ENCODE data around the gene FRS3. TPM values are rescaled to one million over a fixed set of nuclear protein-coding genes. Genes with fewer than 3 reads are reported as not detected.

Gene FRS3
- total and polyA plus RNA-seq, 2 of the 13 experiments (the other 11 are each of a cell fraction or from before 2014, with no cell fraction given) = 3.0 to 7.4 TPM

DNA sequence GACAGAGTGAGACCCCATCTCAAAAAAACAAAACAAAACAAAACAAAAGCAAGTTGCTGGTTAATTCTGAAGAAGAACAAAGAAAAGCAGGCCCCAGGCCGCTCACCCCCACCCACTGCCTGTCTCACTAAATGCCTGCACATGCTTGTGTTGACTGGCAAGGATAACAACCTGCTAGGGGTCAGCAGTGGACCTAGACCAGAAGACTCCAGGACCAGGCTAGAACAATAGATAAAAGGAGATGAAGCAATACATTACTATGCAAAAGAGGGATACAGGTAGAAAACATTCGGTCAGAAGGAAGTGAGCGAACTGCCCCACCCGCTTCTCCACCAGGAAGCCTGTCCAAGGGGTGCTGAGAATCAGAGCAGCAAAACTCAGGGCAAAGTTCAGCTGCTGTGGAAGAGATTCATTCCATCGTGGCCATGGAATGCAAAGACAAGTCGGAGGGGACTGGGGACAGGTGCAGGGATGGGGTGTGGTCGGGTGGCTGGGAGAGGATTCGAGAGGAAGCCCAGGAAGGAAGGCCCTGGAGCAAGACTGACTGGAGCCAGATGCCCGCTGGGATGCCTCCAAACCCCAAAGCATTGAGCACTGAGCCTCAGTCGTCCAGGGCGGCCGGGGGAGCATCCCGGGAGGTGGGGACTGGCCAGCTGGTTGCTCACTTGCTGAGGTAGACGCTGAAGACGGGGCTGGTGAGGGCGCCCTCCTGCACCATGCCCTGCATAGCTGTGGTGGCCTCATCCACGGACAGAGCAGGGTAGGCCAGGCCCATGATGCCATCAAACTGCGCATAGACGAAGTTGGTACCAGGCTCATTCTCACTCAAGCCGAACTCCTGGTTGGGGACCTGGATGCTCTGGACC is 37.8 kb downstream of the FRS3 start (continued):
- TF ChIP-seq THAP7 (CRISPR knock-in tag; IDR thresholded peaks at IDR 0.05) (no peak), ZNF607 (CRISPR knock-in tag; IDR thresholded peaks at IDR 0.05; ENCODE audit: borderline replicate concordance) (no peak), PHF8 (CRISPR knock-in tag; IDR thresholded peaks at IDR 0.05) (no peak), HHEX (CRISPR knock-in tag; IDR thresholded peaks at IDR 0.05) (no peak), TMF1 (CRISPR knock-in tag; IDR thresholded peaks at IDR 0.05; ENCODE audit: low read depth) (peak; percentile 49; the same call in 1 of the 2 replicates), ZBTB7A (CRISPR knock-in tag; IDR thresholded peaks at IDR 0.05) (no peak), U2AF2 (IDR thresholded peaks at IDR 0.05; ENCODE audit: low read depth, low read length) (no peak), ZMYM4 (CRISPR knock-in tag; IDR thresholded peaks at IDR 0.05) (no peak), ZNF549 (CRISPR knock-in tag; IDR thresholded peaks at IDR 0.05) (no peak), CBX2 (IDR thresholded peaks at IDR 0.05; ENCODE audit: low read depth, low read length) (no peak), CBX2 (CRISPR knock-in tag; IDR thresholded peaks at IDR 0.05; ENCODE audit: low read depth) (no peak), MBD4 (IDR thresholded peaks at IDR 0.05; ENCODE audit: borderline replicate concordance, low read length) (no peak), JUN (CRISPR knock-in tag; IDR thresholded peaks at IDR 0.05) (no peak), ZSCAN30 (CRISPR knock-in tag; IDR thresholded peaks at IDR 0.05) (no peak), ZNF383 (CRISPR knock-in tag; IDR thresholded peaks at IDR 0.05; ENCODE audit: borderline replicate concordance) (no peak), KDM5A (IDR thresholded peaks at IDR 0.05; ENCODE audit: borderline replicate concordance, low read length) (0 out of 2 replicates have a peak, but pooled peaks have one; percentile 37), ZNF501 (CRISPR knock-in tag; IDR thresholded peaks at IDR 0.05) (no peak), POLR2A (IDR thresholded peaks at IDR 0.05; ENCODE audit: insufficient read depth in 1 of 2, low read depth in 2 of 2, low read length in 2 of 2) (no peak), ZBTB38 (CRISPR knock-in tag; IDR thresholded peaks at IDR 0.05) (no peak; the same call in 1 of the 2 replicates)
- TF ChIP-seq, protein P1, sequence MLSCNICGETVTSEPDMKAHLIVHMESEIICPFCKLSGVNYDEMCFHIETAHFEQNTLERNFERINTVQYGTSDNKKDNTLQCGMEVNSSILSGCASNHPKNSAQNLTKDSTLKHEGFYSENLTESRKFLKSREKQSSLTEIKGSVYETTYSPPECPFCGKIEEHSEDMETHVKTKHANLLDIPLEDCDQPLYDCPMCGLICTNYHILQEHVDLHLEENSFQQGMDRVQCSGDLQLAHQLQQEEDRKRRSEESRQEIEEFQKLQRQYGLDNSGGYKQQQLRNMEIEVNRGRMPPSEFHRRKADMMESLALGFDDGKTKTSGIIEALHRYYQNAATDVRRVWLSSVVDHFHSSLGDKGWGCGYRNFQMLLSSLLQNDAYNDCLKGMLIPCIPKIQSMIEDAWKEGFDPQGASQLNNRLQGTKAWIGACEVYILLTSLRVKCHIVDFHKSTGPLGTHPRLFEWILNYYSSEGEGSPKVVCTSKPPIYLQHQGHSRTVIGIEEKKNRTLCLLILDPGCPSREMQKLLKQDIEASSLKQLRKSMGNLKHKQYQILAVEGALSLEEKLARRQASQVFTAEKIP (CRISPR knock-in tag; IDR thresholded peaks at IDR 0.05; ENCODE audit: borderline replicate concordance) = no peak
- TF ChIP-seq, protein P2, sequence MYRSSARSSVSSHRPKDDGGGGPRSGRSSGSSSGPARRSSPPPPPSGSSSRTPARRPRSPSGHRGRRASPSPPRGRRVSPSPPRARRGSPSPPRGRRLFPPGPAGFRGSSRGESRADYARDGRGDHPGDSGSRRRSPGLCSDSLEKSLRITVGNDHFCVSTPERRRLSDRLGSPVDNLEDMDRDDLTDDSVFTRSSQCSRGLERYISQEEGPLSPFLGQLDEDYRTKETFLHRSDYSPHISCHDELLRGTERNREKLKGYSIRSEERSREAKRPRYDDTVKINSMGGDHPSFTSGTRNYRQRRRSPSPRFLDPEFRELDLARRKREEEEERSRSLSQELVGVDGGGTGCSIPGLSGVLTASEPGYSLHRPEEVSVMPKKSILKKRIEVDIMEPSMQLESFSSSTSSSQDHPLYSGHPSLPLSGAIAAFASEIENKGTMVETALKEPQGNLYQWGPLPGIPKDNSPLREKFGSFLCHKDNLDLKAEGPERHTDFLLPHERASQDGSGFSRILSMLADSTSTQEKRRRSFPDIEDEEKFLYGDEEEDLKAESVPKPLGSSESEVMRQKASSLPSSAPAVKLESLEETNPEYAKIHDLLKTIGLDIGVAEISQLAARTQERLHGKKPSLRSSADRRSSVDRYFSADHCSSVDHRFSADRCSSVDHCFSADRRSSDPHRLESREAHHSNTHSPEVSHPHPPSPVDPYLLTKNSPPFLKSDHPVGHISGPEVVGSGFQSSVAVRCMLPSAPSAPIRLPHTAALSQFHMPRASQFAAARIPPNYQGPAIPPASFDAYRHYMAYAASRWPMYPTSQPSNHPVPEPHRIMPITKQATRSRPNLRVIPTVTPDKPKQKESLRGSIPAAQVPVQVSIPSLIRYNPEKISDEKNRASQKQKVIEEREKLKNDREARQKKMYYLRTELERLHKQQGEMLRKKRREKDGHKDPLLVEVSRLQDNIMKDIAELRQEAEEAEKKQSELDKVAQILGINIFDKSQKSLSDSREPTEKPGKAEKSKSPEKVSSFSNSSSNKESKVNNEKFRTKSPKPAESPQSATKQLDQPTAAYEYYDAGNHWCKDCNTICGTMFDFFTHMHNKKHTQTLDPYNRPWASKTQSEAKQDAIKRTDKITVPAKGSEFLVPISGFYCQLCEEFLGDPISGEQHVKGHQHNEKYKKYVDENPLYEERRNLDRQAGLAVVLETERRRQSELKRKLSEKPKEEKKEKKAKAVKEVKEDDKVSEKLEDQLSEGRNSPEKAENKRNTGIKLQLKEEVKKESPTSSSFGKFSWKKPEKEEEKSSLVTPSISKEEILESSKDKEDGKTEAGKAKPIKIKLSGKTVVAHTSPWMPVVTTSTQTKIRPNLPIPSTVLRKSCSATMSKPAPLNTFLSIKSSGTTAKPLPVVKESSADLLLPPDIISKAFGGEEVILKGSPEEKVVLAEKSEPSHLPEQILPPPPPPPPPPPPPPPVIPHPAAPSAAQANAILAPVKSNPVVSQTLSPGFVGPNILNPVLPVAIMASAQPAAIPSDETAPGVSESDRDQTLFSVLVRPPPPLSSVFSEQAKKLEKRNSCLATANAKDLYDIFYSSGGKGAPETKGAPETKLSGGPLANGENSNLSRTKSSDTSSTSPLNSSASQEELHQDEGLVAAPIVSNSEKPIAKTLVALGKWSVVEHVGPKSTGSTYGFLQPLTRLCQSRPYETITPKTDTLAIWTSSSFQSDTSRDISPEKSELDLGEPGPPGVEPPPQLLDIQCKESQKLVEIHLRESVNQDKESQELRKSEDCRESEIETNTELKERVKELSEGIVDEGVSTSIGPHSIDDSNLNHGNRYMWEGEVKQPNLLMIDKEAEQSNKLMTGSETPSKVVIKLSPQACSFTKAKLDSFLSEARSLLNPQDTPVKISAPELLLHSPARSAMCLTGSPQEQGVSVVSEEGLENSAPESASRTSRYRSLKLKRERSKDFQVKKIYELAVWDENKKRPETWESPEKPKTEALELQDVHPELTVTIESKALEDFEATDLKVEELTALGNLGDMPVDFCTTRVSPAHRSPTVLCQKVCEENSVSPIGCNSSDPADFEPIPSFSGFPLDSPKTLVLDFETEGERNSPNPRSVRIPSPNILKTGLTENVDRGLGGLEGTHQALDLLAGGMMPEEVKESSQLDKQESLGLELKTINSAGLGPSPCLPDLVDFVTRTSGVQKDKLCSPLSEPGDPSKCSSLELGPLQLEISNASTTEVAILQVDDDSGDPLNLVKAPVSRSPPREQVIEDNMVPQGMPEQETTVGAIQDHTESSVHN (CRISPR knock-in tag; IDR thresholded peaks at IDR 0.05) = no peak
